ENCODE data around the gene GSTA1.
"Not testable (repeated sequence)": the region's sequence is repeated elsewhere in the genome, so short reads cannot be mapped to it uniquely, and the experiment has no call there.

GSTA1 gene

DNA sequence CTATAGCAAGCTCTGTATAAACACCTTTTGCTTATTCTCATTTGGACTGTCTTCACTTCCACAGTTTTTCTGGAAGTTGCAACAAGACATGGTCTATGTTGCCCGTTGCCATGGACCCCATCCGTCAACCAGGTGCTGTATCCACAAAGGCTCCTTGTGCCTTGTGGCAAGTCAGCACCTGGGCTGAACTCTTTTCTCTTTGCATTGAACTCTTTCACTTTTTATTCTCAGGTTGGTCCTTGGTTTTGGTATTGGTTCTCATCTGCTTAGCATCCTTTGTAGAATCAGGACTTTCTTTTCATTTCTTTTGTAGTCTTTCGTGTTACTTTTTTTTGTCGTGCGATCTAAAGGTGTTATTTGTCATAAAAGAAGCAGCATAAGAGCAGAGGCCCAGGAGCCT lies 5.0 kb upstream of the GSTA1 start:
- no peak overlapping the region for H3K27ac ChIP-seq
- TF ChIP-seq ZFX (IDR thresholded peaks at IDR 0.05) (no peak), CTCF (conservative IDR thresholded peaks at IDR 0.05) (no peak)

DNA sequence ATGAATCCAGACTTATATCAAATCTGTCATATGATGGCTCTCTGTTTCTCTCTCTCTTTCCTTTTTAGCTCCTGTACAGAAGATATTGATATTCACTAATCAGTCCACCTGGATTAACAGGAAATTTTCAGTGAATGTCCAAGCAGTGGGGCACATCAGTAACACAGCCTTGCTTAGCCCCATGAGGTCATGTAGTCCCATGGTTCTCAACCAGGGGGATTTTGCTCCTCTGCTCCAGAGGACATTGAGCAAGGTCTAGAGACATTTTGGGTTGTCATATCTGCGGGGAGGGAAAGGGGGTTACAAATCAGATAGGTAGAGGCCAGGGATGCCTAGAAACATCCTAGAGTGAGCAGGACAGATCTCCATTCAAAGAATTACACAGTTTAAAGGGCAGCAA lies 810 bp downstream of the GSTA1 start:
- no peak for TF ChIP-seq CTCF (conservative IDR thresholded peaks at IDR 0.05)
- no peak for TF ChIP-seq ZFX (IDR thresholded peaks at IDR 0.05)
- H3K27ac ChIP-seq, result no peak overlapping the region

GRCh38 chr6:52801188-52801841 lies 2.3 kb downstream of the GSTA1 start:
- no peak for TF ChIP-seq ZFX (IDR thresholded peaks at IDR 0.05)
- TF ChIP-seq CTCF (conservative IDR thresholded peaks at IDR 0.05), result no peak

DNA sequence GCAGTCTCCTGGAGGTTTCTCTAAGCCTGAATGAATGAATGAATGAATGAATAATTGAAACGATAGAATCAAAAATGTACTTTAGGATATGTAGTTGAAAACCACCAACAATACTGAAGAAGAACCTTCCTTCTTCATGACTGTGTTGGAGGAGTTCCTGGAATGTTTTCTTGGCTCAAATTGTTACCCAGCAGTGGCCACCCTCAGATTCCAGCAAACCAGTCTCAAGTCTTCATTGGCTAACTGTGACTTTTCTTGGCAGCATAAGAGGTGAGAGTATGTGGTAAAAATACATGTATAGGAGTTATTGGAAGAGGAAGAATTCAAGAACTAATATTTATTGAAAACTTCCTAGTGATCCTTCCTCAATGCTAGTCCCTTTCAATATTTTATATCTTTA lies 4.3 kb downstream of the GSTA1 start:
- H3K27ac ChIP-seq, result not testable (repeated sequence)

More at GRCh38 chr6:52801188-52801841, 2.3 kb downstream of the GSTA1 start:
- no peak overlapping the region for H3K27ac ChIP-seq

DNA sequence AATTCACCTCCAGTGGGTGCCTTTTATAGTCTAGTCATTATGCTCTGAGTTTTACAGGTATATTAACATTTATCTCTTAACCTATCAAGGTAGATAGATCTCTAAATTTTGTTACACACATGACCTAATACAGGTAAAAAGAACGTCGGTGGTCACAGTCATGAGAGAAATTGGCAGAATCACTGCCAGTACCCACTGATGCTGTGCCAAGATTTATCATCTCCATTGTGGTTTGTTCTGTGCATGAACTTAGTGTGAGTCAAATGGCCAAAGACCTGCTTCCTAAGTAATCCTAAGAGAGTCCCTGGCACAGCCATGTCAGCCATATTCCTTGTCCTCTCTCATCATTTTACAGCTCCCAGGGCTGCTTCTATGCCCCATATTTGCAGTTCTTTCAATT lies 9.2 kb downstream of the GSTA1 start:
- not testable (repeated sequence) for H3K27ac ChIP-seq

DNA sequence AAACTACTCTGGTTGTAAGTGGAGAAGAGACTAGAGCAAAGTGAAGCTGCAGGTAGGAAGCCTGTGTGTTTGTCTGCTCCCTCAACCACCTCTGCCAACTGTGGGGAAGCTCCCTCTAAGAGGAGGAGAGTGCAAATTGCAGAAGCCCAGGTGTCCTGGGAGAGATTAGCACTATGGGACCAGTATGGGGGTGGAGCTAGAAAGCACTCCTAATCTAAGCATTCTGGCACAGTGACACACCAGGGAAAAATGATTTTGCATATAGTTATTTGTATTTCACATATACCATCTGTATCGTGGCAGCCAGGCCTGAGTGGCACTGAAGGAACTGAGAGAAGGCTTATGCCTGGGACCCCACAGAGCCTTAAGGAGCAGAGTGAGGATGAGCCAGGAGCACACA lies 12.8 kb downstream of the GSTA1 start:
- peak overlapping the region; percentile 64 for H3K27ac ChIP-seq
- TF ChIP-seq CTCF (conservative IDR thresholded peaks at IDR 0.05) (no peak), ZFX (IDR thresholded peaks at IDR 0.05) (no peak)

DNA sequence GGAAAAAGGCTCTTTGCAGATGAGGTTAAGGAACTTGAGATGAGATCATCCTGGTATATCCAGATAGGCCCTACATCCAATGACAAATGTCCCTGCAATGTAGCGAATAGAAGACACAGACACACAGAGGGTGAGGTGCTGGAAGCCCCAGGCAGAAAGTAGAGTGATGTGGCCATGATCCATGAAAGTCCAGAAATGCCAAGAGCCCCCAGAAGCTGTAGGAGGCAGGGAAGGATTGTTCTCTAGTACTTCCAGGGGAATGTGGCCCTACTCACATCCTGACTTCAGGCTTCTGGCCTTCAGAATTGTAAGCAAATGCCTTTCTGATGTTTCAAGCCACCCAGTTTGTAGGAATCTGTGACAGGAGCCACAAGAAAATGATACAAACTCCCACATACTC lies 14.0 kb downstream of the GSTA1 start:
- H3K27ac ChIP-seq, result peak overlapping the region; percentile 35; the same call in 1 of the 2 replicates

GRCh38 chr6:52788478-52788877 lies 15.1 kb downstream of the GSTA1 start:
- H3K27ac ChIP-seq, result peak overlapping the region; percentile 70; the same call in 1 of the 2 replicates
- TF ChIP-seq CTCF (conservative IDR thresholded peaks at IDR 0.05) (no peak), ZFX (IDR thresholded peaks at IDR 0.05) (no peak)

GRCh38 chr6:52787917-52788316 lies 15.7 kb downstream of the GSTA1 start:
- TF ChIP-seq CTCF (conservative IDR thresholded peaks at IDR 0.05) (no peak), ZFX (IDR thresholded peaks at IDR 0.05) (no peak)

More at GRCh38 chr6:52787917-52788316, 15.7 kb downstream of the GSTA1 start:
- peak overlapping the region; percentile 98 for H3K27ac ChIP-seq
